Measurements from ENCODE around the gene OTUB2.

Gene OTUB2

DNA sequence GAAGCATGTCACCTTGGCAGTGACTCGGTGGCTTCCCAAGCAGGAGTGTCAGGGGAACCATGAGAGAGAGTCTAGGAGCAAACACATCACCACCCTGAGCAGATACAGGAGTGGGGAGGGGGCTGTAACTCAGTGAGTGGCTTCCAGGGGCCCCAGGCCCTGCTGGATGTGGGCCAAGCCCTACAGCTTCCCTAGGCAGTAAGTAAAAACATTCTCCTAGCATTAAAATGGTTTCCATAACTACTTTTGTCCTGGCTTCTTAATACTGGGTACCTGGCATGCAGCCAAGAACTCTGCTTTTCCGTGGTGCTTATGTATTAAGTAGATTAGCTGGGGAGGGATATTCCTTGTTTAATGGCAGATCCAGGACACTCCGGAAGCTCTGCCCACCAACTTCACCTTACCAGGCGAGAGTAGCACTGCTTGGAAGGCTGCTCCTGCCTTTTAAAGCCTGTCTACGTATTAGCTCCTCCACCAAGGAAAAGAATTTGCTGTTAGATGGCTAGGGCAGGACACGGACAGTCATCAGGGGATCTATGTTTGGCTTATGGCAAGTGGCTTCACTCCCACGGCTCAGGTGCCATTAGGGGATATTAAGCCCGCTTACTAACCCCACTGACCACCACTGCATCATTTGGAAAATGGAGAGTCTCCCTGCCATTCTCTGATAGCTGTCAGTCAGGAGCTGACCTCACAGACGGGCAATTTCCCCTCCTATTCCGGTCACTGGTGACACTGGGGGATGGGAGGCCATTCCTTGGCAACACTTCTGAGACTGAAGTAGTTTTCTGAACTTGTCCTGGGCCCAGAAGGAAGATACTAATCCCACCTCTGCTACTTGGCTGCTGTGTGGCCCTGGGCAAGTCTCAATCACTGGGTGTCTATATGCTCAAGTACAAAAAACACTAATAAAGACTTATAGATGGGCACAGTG, 22.8 kb downstream of the OTUB2 start:
- no peak overlapping the region for H3K4me3 Mint-ChIP-seq
- no peaks in the 10 kb centered on the region for H3K9me3 Mint-ChIP-seq
- H3K27ac Mint-ChIP-seq = peak overlapping the region; percentile 9
- no peaks in the 10 kb centered on the region for H3K27me3 Mint-ChIP-seq
- peaks cover 8% of the 10 kb centered on the region for H3K4me1 Mint-ChIP-seq (ENCODE audit: low read depth)
- H3K36me3 Mint-ChIP-seq (ENCODE audit: low read depth) = peaks cover 65% of the 10 kb centered on the region

DNA sequence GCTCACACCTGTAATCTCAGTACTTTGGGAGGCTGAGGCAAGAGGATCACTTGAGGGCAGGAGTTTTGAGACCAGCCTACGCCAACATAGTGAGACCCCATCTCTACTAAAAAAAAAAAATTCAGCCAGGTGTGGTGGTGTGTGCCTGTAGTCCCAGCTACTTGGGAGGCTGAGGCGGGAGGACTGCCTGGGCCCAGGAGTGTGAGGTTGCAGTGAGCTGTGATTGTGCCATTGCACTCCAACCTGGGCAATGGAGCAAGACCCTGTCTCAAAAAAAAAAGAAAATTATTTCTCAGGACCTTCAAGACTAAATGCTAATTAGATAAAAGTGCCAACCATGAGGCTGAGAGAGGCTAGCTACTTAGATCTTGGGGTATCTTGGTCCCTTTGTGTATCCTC, 23.5 kb downstream of the OTUB2 start:
- Mint-ChIP-seq H3K4me3 (no peak overlapping the region), H3K27ac (no peak overlapping the region)

GRCh38 chr14:94050231-94050880, 24.2 kb downstream of the OTUB2 start:
- Mint-ChIP-seq H3K9me3 (no peaks in the 10 kb centered on the region), H3K4me3 (no peak overlapping the region), H3K4me1 (ENCODE audit: low read depth) (peaks cover 8% of the 10 kb centered on the region), H3K27ac (no peak overlapping the region), H3K36me3 (ENCODE audit: low read depth) (peaks cover 76% of the 10 kb centered on the region), H3K27me3 (no peaks in the 10 kb centered on the region)

More for the DNA sequence above, 23.5 kb downstream of the OTUB2 start:
- no peaks in the 10 kb centered on the region for H3K9me3 Mint-ChIP-seq
- H3K4me1 Mint-ChIP-seq (ENCODE audit: low read depth) = peaks cover 8% of the 10 kb centered on the region
- peaks cover 72% of the 10 kb centered on the region for H3K36me3 Mint-ChIP-seq (ENCODE audit: low read depth)
- no peaks in the 10 kb centered on the region for H3K27me3 Mint-ChIP-seq

DNA sequence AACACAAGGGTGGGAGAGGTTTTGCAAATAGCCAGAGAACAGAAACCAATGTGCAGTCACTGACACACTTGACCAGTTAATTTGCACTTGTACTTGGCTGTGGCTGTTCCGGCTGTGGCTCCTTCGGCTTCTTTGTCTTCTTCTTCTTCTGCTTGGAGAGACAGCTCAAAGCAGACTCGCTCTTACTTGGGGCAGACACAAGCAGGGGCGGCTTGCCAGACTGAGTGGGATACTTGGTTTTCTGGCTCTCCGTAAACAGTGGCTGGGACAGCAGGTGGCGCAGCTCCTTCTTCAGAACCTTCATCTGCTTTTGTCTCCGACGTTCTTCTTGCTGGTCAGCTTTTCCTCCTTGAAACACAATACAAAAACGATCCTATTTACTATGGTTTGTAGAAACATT, 25.0 kb downstream of the OTUB2 start:
- H3K27me3 Mint-ChIP-seq = no peaks in the 10 kb centered on the region
- H3K9me3 Mint-ChIP-seq = no peaks in the 10 kb centered on the region
- H3K4me3 Mint-ChIP-seq = no peak overlapping the region
- H3K4me1 Mint-ChIP-seq (ENCODE audit: low read depth) = peaks cover 9% of the 10 kb centered on the region
- H3K27ac Mint-ChIP-seq = no peak overlapping the region
- H3K36me3 Mint-ChIP-seq (ENCODE audit: low read depth) = peaks cover 76% of the 10 kb centered on the region

DNA sequence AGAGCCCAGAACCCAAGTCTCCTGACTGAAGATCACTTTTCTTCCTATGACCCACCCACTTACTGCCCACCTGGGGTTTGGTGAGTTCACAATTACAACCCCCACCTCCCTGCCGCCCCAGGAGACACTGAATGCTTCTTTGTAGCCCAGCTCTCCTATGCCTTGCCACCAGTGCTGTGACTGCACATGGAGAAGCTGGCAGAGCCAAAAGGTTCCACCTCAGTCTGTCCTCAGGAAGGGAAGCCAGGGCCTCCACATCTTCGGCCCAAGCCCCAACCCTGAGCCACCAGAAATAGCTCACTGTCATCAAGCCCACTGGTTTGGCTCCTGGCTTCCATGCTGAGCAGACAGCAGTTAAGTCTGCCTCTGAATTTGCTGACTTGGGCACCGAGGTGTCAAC, 25.6 kb downstream of the OTUB2 start:
- H3K27me3 Mint-ChIP-seq = no peaks in the 10 kb centered on the region

DNA sequence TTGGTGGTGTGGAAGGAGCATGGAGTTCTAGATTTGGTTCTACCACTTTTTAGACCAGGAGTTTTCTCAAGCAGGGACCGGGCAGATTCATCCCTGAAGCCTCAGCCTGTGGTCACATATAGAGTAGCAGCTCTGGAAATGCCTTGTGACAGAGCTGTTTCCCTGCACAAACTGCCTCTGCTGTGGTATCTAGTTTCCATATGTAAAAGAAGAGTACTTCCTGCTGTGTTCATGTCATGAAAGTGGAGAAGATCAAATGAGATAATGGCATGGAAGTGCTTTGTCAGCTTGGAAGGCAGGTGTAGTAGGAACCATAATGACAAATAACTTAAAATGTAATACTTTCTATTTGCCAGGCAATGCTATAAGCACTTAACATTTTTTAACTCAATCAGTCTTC, 26.1 kb downstream of the OTUB2 start:
- H3K36me3 Mint-ChIP-seq (ENCODE audit: low read depth) = peaks cover 82% of the 10 kb centered on the region
- H3K4me3 Mint-ChIP-seq = no peak overlapping the region
- H3K4me1 Mint-ChIP-seq (ENCODE audit: low read depth) = peaks cover 20% of the 10 kb centered on the region
- no peak overlapping the region for H3K27ac Mint-ChIP-seq
- no peaks in the 10 kb centered on the region for H3K27me3 Mint-ChIP-seq
- H3K9me3 Mint-ChIP-seq = no peaks in the 10 kb centered on the region

More for the DNA sequence above, 25.6 kb downstream of the OTUB2 start:
- Mint-ChIP-seq H3K36me3 (ENCODE audit: low read depth) (peaks cover 83% of the 10 kb centered on the region), H3K4me1 (ENCODE audit: low read depth) (peaks cover 16% of the 10 kb centered on the region), H3K4me3 (no peak overlapping the region), H3K9me3 (no peaks in the 10 kb centered on the region), H3K27ac (no peak overlapping the region)

GRCh38 chr14:94052662-94053061, 26.5 kb downstream of the OTUB2 start:
- H3K27me3 Mint-ChIP-seq = no peaks in the 10 kb centered on the region
- no peak overlapping the region for H3K4me3 Mint-ChIP-seq
- H3K27ac Mint-ChIP-seq = peak overlapping the region; percentile 63
- H3K36me3 Mint-ChIP-seq (ENCODE audit: low read depth) = peaks cover 84% of the 10 kb centered on the region
- peaks cover 25% of the 10 kb centered on the region for H3K4me1 Mint-ChIP-seq (ENCODE audit: low read depth)
- no peaks in the 10 kb centered on the region for H3K9me3 Mint-ChIP-seq

DNA sequence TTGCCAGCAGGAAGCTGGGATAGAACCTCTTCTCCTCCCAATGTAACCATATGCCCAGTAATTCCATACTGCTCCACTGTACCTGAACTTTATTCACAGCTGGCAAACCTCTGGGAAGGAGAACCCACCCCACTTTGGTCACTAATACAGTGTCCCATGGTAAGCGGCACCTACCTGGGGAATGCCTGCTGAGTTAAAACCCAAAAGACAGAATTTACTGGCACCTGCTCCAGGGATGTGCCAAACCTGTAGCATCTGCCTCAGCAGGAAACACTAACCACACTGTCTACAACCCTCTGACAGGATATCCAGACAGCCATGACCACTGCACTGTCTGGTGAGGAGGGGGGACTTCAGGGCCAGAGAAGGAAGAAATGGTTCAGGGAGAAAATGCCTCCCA, 28.3 kb downstream of the OTUB2 start:
- H3K4me1 Mint-ChIP-seq (ENCODE audit: low read depth) = peaks cover 41% of the 10 kb centered on the region
- H3K27me3 Mint-ChIP-seq = no peaks in the 10 kb centered on the region
- H3K27ac Mint-ChIP-seq = no peak overlapping the region
- H3K4me3 Mint-ChIP-seq = no peak overlapping the region
- H3K9me3 Mint-ChIP-seq = no peaks in the 10 kb centered on the region
- H3K36me3 Mint-ChIP-seq (ENCODE audit: low read depth) = peaks cover 86% of the 10 kb centered on the region

- no peak overlapping the region for H3K27ac Mint-ChIP-seq
- H3K36me3 Mint-ChIP-seq (ENCODE audit: low read depth) = peaks cover 88% of the 10 kb centered on the region
- no peaks in the 10 kb centered on the region for H3K27me3 Mint-ChIP-seq
- H3K4me1 Mint-ChIP-seq (ENCODE audit: low read depth) = peaks cover 41% of the 10 kb centered on the region
- H3K4me3 Mint-ChIP-seq = no peak overlapping the region
- H3K9me3 Mint-ChIP-seq = no peaks in the 10 kb centered on the region
Measured at GRCh38 chr14:94054936-94055335, 28.8 kb downstream of the OTUB2 start.

DNA sequence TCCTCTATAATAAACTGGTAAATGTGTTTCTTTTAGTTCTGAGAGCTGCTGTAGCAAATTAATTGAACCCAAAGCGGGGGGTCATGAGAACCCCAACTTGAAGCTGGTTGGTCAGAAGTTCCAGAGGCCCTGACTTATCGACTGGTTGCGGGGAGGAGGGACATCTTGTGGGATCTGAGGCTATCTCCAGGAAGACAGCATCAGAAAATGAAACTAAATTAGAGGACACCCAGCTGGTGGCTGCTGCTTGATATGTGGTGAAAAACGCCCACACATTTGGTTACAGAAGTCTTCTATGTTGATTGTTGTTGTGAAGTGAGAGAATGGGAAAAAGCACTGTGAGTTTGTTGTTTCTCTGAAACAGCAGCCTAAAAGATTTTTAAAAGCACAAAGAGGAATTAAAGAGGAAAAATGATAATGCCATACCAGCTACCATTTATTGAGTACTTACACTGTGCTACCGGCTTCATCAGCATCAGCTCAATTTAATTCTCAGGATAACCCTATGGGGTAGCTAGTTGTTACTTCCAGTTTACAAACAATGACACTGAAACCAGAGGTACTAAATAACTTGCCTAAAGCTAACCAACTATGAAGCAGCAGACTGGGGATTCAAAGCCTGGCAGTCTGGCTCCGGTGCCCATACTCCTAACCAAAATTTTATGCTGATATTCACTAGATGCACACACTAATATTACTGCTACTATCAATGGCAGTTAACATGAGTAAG, 30.6 kb downstream of the OTUB2 start:
- H3K36me3 Mint-ChIP-seq (ENCODE audit: low read depth) = peaks cover 87% of the 10 kb centered on the region
- peaks cover 48% of the 10 kb centered on the region for H3K4me1 Mint-ChIP-seq (ENCODE audit: low read depth)
- no peaks in the 10 kb centered on the region for H3K27me3 Mint-ChIP-seq
- peak overlapping the region; percentile 68 for H3K27ac Mint-ChIP-seq
- H3K4me3 Mint-ChIP-seq = no peak overlapping the region
- H3K9me3 Mint-ChIP-seq = no peaks in the 10 kb centered on the region

DNA sequence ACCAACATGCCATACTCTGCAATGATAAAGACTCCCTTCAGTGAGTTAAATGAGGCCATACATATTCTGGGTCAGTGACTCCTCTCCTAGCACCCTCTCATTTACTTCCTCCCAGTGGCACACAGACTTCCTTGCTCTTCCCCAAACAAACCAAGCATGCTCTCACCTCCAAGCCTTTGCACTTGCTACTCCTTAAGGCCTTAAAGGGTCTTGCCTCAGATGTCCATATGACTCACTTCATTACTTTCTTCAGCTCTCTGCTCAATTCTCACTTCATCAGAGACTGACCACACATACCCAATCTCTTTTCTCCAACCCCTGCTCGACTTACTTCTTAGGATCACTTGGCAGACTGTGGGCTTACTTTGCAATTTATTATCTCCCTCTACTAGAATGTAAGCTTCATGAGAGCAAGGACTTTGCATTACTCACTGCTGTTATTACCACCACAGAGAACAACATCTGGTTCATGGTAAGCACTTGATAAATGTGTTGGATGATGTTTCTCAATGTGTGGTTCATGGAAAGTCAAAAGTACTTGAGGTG, 32.1 kb downstream of the OTUB2 start:
- H3K9me3 Mint-ChIP-seq = no peaks in the 10 kb centered on the region
- peaks cover 90% of the 10 kb centered on the region for H3K36me3 Mint-ChIP-seq (ENCODE audit: low read depth)
- peaks cover 40% of the 10 kb centered on the region for H3K4me1 Mint-ChIP-seq (ENCODE audit: low read depth)
- H3K27me3 Mint-ChIP-seq = no peaks in the 10 kb centered on the region
- peak overlapping the region; percentile 8 for H3K27ac Mint-ChIP-seq
- H3K4me3 Mint-ChIP-seq = no peak overlapping the region

DNA sequence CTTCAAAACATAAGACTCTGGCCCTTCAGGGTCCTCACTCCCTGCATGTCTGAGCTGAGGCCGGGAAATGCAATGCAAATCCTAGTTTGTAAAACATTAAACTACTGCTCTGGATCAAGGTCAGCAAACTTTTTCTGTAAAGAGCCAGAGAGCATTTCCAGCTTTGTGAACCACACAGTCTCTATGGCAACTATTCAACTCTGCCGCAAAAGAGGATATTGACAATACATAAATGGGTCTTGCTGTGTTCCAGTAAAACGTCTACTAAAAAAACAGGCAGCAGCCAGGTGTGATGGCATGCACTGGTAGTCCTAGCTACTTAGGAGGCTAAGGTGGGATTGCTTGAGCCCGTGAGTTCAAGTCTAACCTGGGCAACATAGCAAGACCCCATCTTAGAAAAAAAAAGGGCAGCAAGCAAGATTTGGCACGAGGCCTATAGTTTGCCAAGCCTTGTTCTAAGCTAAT, 32.6 kb downstream of the OTUB2 start:
- Mint-ChIP-seq H3K9me3 (no peaks in the 10 kb centered on the region), H3K4me3 (no peak overlapping the region), H3K27me3 (no peaks in the 10 kb centered on the region), H3K36me3 (ENCODE audit: low read depth) (peaks cover 90% of the 10 kb centered on the region), H3K27ac (no peak overlapping the region), H3K4me1 (ENCODE audit: low read depth) (peaks cover 40% of the 10 kb centered on the region)

DNA sequence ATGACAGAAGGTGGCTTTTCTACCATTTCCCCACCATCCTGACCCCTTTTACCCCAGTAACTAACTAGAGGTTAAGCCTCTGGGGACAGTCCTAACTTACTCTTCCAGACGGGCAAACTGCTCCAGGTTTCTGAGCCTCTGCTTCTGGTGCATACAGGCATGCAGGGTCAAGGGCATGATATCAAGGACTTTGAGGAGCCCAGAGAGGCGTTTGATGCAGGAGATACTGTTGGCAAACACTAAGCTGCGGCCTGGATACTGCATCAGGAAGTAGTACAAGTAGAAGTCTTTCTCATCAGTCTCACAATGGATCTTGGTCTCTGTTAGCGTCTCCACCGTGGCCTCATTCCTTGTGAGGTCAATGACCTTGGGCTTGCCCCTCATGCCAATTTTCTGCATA, 33.9 kb downstream of the OTUB2 start:
- peaks cover 78% of the 10 kb centered on the region for H3K36me3 Mint-ChIP-seq (ENCODE audit: low read depth)
- H3K4me3 Mint-ChIP-seq = no peak overlapping the region
- no peak overlapping the region for H3K27ac Mint-ChIP-seq
- no peaks in the 10 kb centered on the region for H3K27me3 Mint-ChIP-seq
- no peaks in the 10 kb centered on the region for H3K9me3 Mint-ChIP-seq
- peaks cover 46% of the 10 kb centered on the region for H3K4me1 Mint-ChIP-seq (ENCODE audit: low read depth)

DNA sequence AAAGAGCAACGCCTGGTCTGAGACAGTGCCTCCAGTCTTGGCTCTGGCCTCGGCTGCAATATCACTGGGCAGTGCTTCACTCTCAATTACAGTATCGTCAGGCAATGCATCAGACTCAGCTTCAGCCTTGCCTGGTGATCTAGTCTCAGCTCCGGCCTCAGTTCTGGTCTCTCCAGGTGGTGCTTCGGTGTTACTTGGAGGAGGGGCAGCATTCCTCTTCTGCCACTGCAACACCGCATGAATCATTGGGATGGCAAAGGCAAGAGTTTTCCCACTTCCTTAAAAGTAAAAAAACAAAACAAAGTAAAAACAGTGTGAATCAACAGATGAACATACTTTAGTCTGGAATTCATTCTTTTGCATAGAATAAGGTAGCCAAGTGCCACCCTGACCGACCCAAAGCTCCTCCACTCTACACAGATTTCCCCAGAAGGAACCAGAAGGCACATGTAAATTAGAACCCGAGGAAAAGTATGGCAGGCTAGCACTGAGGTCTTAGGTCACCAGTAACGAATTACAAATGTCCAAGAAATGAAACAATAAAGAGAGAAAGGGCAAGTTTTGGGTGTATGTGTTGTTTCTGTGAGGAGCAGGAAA, 36.3 kb downstream of the OTUB2 start:
- Mint-ChIP-seq H3K27ac (peak overlapping the region; percentile 13), H3K27me3 (no peaks in the 10 kb centered on the region), H3K9me3 (no peaks in the 10 kb centered on the region), H3K4me3 (no peak overlapping the region), H3K36me3 (ENCODE audit: low read depth) (peaks cover 71% of the 10 kb centered on the region), H3K4me1 (ENCODE audit: low read depth) (peaks cover 56% of the 10 kb centered on the region)
